Upper lobe of left lung (tissue), 6 donors: Measurements from ENCODE around the gene TSPAN31. TPM values are rescaled to one million over a fixed set of nuclear protein-coding genes. Genes with fewer than 3 reads are reported as not detected.

Experiments
- ATAC-seq, 2 donors: fragments of 200-7000 bp; cut with Tn5 transposase; one replicate each; pipeline ENCODE4 v1.9.1; 2022; ENCODE audit warnings: mild to moderate bottlenecking in 2 of 2, moderate library complexity in 2 of 2; ENCODE audit not compliant: low FRiP score in 2 of 2
- DNase-seq, 2 donors: peaks; one replicate each; pipeline ENCODE4 v3.0.0-alpha.2; 2019 to 2020
- H3K27ac ChIP-seq, 4 donors: fragments of 200-600 bp; sonication (generic); one replicate each; pipeline ENCODE4 v1.5.1; 2016 to 2019
- H3K27me3 ChIP-seq, 4 donors: fragments of 200-600 bp; sonication (generic); one replicate each; pipeline ENCODE4 v1.5.1; 2017 to 2019
- H3K36me3 ChIP-seq, 4 donors: fragments of 200-600 bp; sonication (generic); one replicate each; pipeline ENCODE4 v1.5.1; 2016 to 2019
- H3K4me1 ChIP-seq, 4 donors: fragments of 200-600 bp; sonication (generic); one replicate each; pipeline ENCODE4 v1.5.1; 2018 to 2019
- H3K4me3 ChIP-seq, 4 donors: fragments of 200-600 bp; sonication (generic); one replicate each; pipeline ENCODE4 v1.5.1; 2017 to 2019; ENCODE audit warnings: mild to moderate bottlenecking in 2 of 4, moderate library complexity in 1 of 4
- H3K9me3 ChIP-seq, 4 donors: fragments of 200-600 bp; sonication (generic); one replicate each; pipeline ENCODE4 v1.5.1; 2018 to 2019
- CTCF ChIP-seq, 6 experiments: fragments of 450-650 bp in 4 of 6; fragments of 200-600 bp in 2 of 6; sonication (generic) in 2 of 6; IDR thresholded peaks; one replicate each; pipeline ENCODE4 v1.5.1; 2016 to 2019; ENCODE audit warnings: antibody characterized with exemption in 6 of 6
- EP300 ChIP-seq, 4 donors: sonication (generic); formaldehyde crosslinking; IDR thresholded peaks; one replicate each; pipeline ENCODE4 v1.5.1; 2017; ENCODE audit warnings: antibody characterized with exemption in 4 of 4, control low read depth in 2 of 4
- POLR2A ChIP-seq, 4 donors: fragments of 450-650 bp; IDR thresholded peaks; one replicate each; pipeline ENCODE4 v1.5.1; 2016 to 2017; ENCODE audit warnings: antibody characterized with exemption in 4 of 4, mild to moderate bottlenecking in 2 of 4
- POLR2AphosphoS5 ChIP-seq, 2 donors: sonication (generic); formaldehyde crosslinking; IDR thresholded peaks; one replicate each; pipeline ENCODE4 v1.5.1; 2017; ENCODE audit warnings: antibody characterized with exemption in 2 of 2
- WGBS, 2 donors: methylation state at CpG; one replicate each; pipeline ENCODE4 v1.1.5; 2017 to 2018; 5-methylcytosine and 5-hydroxymethylcytosine counted together
- total RNA-seq, 6 donors: library from RNA; depleted of rRNA in 4 of 6; stranded (reverse); fragments of >200 nt in 4 of 6; gene quantifications; one replicate each; pipeline versions ENCODE4 v1.1.0 to v1.2.1, GENCODE V29; 2016 to 2021
- donor health status: DM: no; HTN: no; CAD: no; lungs with moderate emphysema.
- donor health status: DM: no; HTN: yes; CAD: no; lungs with severe emphysema.

The TSPAN31 gene
- total RNA-seq, 6 donors from 2014 or later: 16.8 to 54.6 (median 37.3) TPM

GRCh38 chr12:57783861-57784260, 39.0 kb downstream of the TSPAN31 start:
- Histone ChIP-seq H3K4me1 (peaks cover 20 to 36% (median 28%) of the 10 kb centered on the region in 4 donors), H3K27me3 (no peaks in the 10 kb centered on the region), H3K27ac (no peak overlapping the region), H3K9me3 (no peaks in the 10 kb centered on the region), H3K36me3 (peaks cover 6 to 50% (median 33%) of the 10 kb centered on the region in 4 donors), H3K4me3 (peak overlapping the region in 2 of 4 donors; percentile 76 to 80)
- DNase-seq (no peak), ATAC-seq (no peak)
- WGBS, 2 donors: 93 to 97% methylated on average over 11 of the region's 11 CpGs
- TF ChIP-seq EP300 (IDR thresholded peaks at IDR 0.05): no peak
- TF ChIP-seq CTCF (IDR thresholded peaks at IDR 0.05): no peak
- no peak for TF ChIP-seq POLR2A (IDR thresholded peaks at IDR 0.05)
- no peak for TF ChIP-seq POLR2AphosphoS5 (IDR thresholded peaks at IDR 0.05)

DNA sequence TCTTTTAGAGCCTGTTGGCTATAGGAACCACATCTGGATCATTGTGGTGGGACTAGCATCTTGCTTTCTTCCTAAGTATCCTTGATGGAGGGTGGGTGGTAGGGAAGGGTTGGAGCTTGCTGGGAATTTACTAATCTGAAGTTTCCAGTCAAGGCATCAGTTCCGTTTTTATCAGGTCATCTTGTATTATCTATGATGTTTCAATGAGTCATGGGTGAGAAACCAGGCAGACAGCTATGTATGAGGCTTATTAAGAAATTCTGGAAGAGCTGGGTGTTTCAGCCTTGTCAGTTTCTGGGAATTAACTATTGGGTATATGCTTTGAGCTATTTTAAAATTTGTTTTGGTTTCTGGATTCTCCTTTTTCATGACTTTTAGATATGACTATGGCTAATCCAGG, 49.1 kb downstream of the TSPAN31 start:
- DNase-seq (no peak), ATAC-seq (peak in 1 of 2 donors; percentile 63)
- H3K27ac ChIP-seq: peak overlapping the region in 3 of 4 donors; percentile 11 to 24 (median 22)
- peaks cover 0 to 18% (median 7%) of the 10 kb centered on the region in 4 donors for H3K4me1 ChIP-seq
- H3K27me3 ChIP-seq: no peaks in the 10 kb centered on the region
- H3K36me3 ChIP-seq: peaks cover 6 to 88% (median 47%) of the 10 kb centered on the region in 4 donors
- WGBS, 2 donors: 32 to 35% methylated on average over 1 of the region's 1 CpG
- H3K9me3 ChIP-seq: no peaks in the 10 kb centered on the region
- TF ChIP-seq POLR2A (IDR thresholded peaks at IDR 0.05) (no peak), POLR2AphosphoS5 (IDR thresholded peaks at IDR 0.05) (peak in 1 of 2 donors; percentile 29), CTCF (IDR thresholded peaks at IDR 0.05) (no peak)
- no peak overlapping the region for H3K4me3 ChIP-seq

- Histone ChIP-seq H3K4me3 (no peak overlapping the region), H3K27me3 (no peaks in the 10 kb centered on the region), H3K4me1 (peaks cover 0 to 18% (median 8%) of the 10 kb centered on the region in 4 donors), H3K9me3 (no peaks in the 10 kb centered on the region), H3K36me3 (peaks cover 8 to 89% (median 54%) of the 10 kb centered on the region in 4 donors), H3K27ac (no peak overlapping the region)
- no peak for TF ChIP-seq CTCF (IDR thresholded peaks at IDR 0.05)
- no peak for TF ChIP-seq EP300 (IDR thresholded peaks at IDR 0.05)
- no peak for TF ChIP-seq POLR2AphosphoS5 (IDR thresholded peaks at IDR 0.05)
- no peak for TF ChIP-seq POLR2A (IDR thresholded peaks at IDR 0.05)
- no peak for DNase-seq
- WGBS, 2 donors: 93 to 96% methylated on average over 6 of the region's 6 CpGs
- ATAC-seq: no peak
Measured at GRCh38 chr12:57795354-57795753, 50.5 kb downstream of the TSPAN31 start.

DNA sequence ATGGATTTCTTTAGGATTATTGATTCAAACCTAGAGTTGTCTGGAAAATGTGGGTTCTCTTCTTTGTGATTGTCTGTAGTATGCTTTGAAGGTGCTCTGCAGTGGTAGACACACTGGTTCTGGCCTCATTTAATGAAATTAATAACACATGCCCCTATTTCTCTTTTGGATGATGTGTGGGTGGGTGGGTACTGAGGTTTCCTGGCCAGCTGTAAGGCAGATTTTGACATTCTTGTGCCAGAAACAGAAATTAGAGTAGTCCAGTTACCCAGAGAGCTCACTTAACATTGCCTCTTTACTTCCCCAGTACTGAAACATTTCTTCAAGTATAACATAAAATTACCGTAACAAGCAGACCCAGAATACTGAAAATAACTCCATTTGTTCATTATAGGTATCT, 52.2 kb downstream of the TSPAN31 start:
- H3K9me3 ChIP-seq: no peaks in the 10 kb centered on the region
- WGBS, 2 donors: 93 to 100% methylated on average over 1 of the region's 1 CpG
- no peaks in the 10 kb centered on the region for H3K27me3 ChIP-seq
- H3K36me3 ChIP-seq: peaks cover 8 to 96% (median 66%) of the 10 kb centered on the region in 4 donors
- H3K4me1 ChIP-seq: peaks cover 0 to 18% (median 8%) of the 10 kb centered on the region in 4 donors
- ATAC-seq (no peak), DNase-seq (no peak)
- H3K4me3 ChIP-seq: no peak overlapping the region
- H3K27ac ChIP-seq: peak overlapping the region in 1 of 4 donors; percentile 7
- TF ChIP-seq EP300 (IDR thresholded peaks at IDR 0.05) (no peak), POLR2A (IDR thresholded peaks at IDR 0.05) (no peak), CTCF (IDR thresholded peaks at IDR 0.05) (no peak), POLR2AphosphoS5 (IDR thresholded peaks at IDR 0.05) (no peak)

GRCh38 chr12:57797933-57798332, 53.1 kb downstream of the TSPAN31 start:
- Histone ChIP-seq H3K9me3 (no peaks in the 10 kb centered on the region), H3K27me3 (no peaks in the 10 kb centered on the region), H3K36me3 (peaks cover 8 to 97% (median 70%) of the 10 kb centered on the region in 4 donors), H3K27ac (peak overlapping the region in 2 of 4 donors; percentile 16 to 43), H3K4me1 (peaks cover 0 to 18% (median 8%) of the 10 kb centered on the region in 4 donors), H3K4me3 (no peak overlapping the region)
- DNase-seq (no peak), ATAC-seq (no peak)
- TF ChIP-seq EP300 (IDR thresholded peaks at IDR 0.05) (peak in 2 of 4 donors; percentile 3 to 27), POLR2A (IDR thresholded peaks at IDR 0.05) (no peak)
- WGBS, 2 donors: 71 to 88% methylated on average over 1 of the region's 1 CpG

Other genes with a start within 250 kb of the TSPAN31 start
- 10 to 100 TPM; 26.1 to 45.1 (median 33.1) TPM for gene DDIT3, start 224.5 kb upstream of the TSPAN31 start, total RNA-seq
- gene MBD6, start 222.2 kb upstream of the TSPAN31 start, total RNA-seq: 100 to 1,000 TPM in 3 of 6 donors, 10 to 100 TPM in 3; 25.1 to 184 (median 94.7) TPM
- gene DCTN2, start 197.8 kb upstream of the TSPAN31 start, total RNA-seq: 100 to 1,000 TPM in 4 of 6 donors, 10 to 100 TPM in 2; 83.1 to 145 (median 110) TPM
- under 1 TPM in 5 of 6 donors, not detected in 1; 0.06 to 0.39 (median 0.20) TPM for gene KIF5A, start 195.0 kb upstream of the TSPAN31 start, total RNA-seq
- gene PIP4K2C, start 153.8 kb upstream of the TSPAN31 start, total RNA-seq: 10 to 100 TPM; 13.4 to 56.7 (median 30.7) TPM
- 10 to 100 TPM; 12.8 to 44.0 (median 21.1) TPM for gene DTX3, start 140.2 kb upstream of the TSPAN31 start, total RNA-seq
- 10 to 100 TPM in 2 of 6 donors, 1 to 10 TPM in 4; 6.6 to 78.6 (median 8.2) TPM for gene ARHGEF25, start 133.6 kb upstream of the TSPAN31 start, total RNA-seq
- gene B4GALNT1, start 111.8 kb upstream of the TSPAN31 start, total RNA-seq: 1 to 10 TPM in 1 of 6 donors, under 1 TPM in 5; under 0.01 to 2.6 (median 0.80) TPM
- gene OS9, start 50.9 kb upstream of the TSPAN31 start, total RNA-seq: 100 to 1,000 TPM; 171 to 305 (median 278) TPM
- 1 to 10 TPM; 2.0 to 7.3 (median 5.8) TPM for gene AGAP2, start 6.3 kb upstream of the TSPAN31 start, total RNA-seq
- 100 to 1,000 TPM in 2 of 6 donors, 10 to 100 TPM in 4; 38.5 to 109 (median 62.5) TPM for gene CDK4, start 7.3 kb downstream of the TSPAN31 start, total RNA-seq
- gene MARCHF9, start 10.1 kb downstream of the TSPAN31 start, total RNA-seq: 10 to 100 TPM; 15.4 to 36.7 (median 21.3) TPM
- gene CYP27B1, start 22.0 kb downstream of the TSPAN31 start, total RNA-seq: 1 to 10 TPM in 4 of 6 donors, under 1 TPM in 1, not detected in 1; 0.98 to 5.2 (median 2.5) TPM
- 10 to 100 TPM in 4 of 6 donors, 1 to 10 TPM in 2; 1.3 to 30.2 (median 16.9) TPM for gene METTL1, start 27.1 kb downstream of the TSPAN31 start, total RNA-seq
- 10 to 100 TPM in 2 of 6 donors, 1 to 10 TPM in 4; 4.2 to 18.3 (median 6.4) TPM for gene EEF1AKMT3, start 27.6 kb downstream of the TSPAN31 start, total RNA-seq
- gene TSFM, start 37.7 kb downstream of the TSPAN31 start, total RNA-seq: 10 to 100 TPM in 4 of 6 donors, 1 to 10 TPM in 2; 5.0 to 34.0 (median 22.8) TPM
- 10 to 100 TPM in 3 of 6 donors, 1 to 10 TPM in 3; 4.9 to 57.6 (median 8.7) TPM for gene AVIL, start 73.7 kb downstream of the TSPAN31 start, total RNA-seq
- 100 to 1,000 TPM; 153 to 226 (median 175) TPM for gene CTDSP2, start 101.7 kb downstream of the TSPAN31 start, total RNA-seq
- 10 to 100 TPM in 1 of 6 donors, 1 to 10 TPM in 4, not detected in 1; 4.7 to 18.8 (median 7.7) TPM for gene ATP23, start 196.5 kb downstream of the TSPAN31 start, total RNA-seq